Tibial nerve (tissue), 4 donors: ENCODE data around the gene RNU5B-1. TPM values are rescaled to one million over a fixed set of nuclear protein-coding genes. Genes with fewer than 3 reads are reported as not detected.

Source experiments
- DNase-seq, 2 donors: peaks; one replicate each; pipeline ENCODE4 v3.0.0-alpha.2; 2019; ENCODE audit warnings: low spot score in 2 of 2
- H3K27ac ChIP-seq, 4 donors: fragments of 200-600 bp; sonication (generic) in 3 of 4; one replicate each; pipeline ENCODE4 v1.5.1; 2017 to 2019; ENCODE audit warnings: mild to moderate bottlenecking in 1 of 4
- H3K27me3 ChIP-seq, 2 donors: fragments of 200-600 bp; sonication (generic) in 1 of 2; one replicate each; pipeline versions ENCODE4 v1.5.1 to v1.6.0; 2017 to 2019
- H3K36me3 ChIP-seq, 3 donors: fragments of 200-600 bp; sonication (generic); one replicate each; pipeline ENCODE4 v1.5.1; 2018 to 2019
- H3K4me1 ChIP-seq, 4 donors: fragments of 200-600 bp; sonication (generic) in 3 of 4; one replicate each; pipeline ENCODE4 v1.5.1; 2017 to 2019
- H3K4me3 ChIP-seq, 4 donors: fragments of 200-600 bp; sonication (generic) in 3 of 4; one replicate each; pipeline ENCODE4 v1.5.1; 2017 to 2019; ENCODE audit warnings: mild to moderate bottlenecking in 1 of 4, moderate library complexity in 1 of 4
- H3K9me3 ChIP-seq, 4 donors: fragments of 200-600 bp; sonication (generic) in 3 of 4; one replicate each; pipeline ENCODE4 v1.5.1; 2017 to 2019
- EP300 ChIP-seq, 2 donors: sonication (generic); formaldehyde crosslinking; IDR thresholded peaks; one replicate each; pipeline ENCODE4 v1.6.1; 2017; ENCODE audit warnings: antibody characterized with exemption in 2 of 2, mild to moderate bottlenecking in 1 of 2
- POLR2A ChIP-seq, 2 donors: fragments of 450-650 bp; IDR thresholded peaks; one replicate each; pipeline ENCODE4 v1.6.1; 2017; ENCODE audit warnings: antibody characterized with exemption in 2 of 2, mild to moderate bottlenecking in 2 of 2, moderate library complexity in 2 of 2
- WGBS, 2 donors: methylation state at CpG; one replicate each; pipeline ENCODE4 v1.1.5; 2018; 5-methylcytosine and 5-hydroxymethylcytosine counted together
- total RNA-seq, 4 donors: library from RNA; depleted of rRNA; stranded (reverse); fragments of >200 nt; gene quantifications; one replicate each; pipeline ENCODE4 v1.1.0, GENCODE V29; 2016
- TF ChIP-seq, protein P1 (sequence below), 5 experiments: fragments of 200-600 bp in 3 of 5; fragments of 450-650 bp in 2 of 5; sonication (generic) in 3 of 5; IDR thresholded peaks; one replicate each; pipeline ENCODE4 v1.5.1; 2016 to 2019; ENCODE audit warnings: antibody characterized with exemption in 5 of 5, mild to moderate bottlenecking in 3 of 5, moderate library complexity in 2 of 5

Gene RNU5B-1
- total RNA-seq, 4 donors from 2014 or later = not detected

GRCh38 chr15:65334586-65335231 lies 30.2 kb downstream of the RNU5B-1 start:
- no peak overlapping the region for H3K27ac ChIP-seq
- DNase-seq = no peak
- WGBS, 2 donors = 55 to 73% methylated on average over 5 to 20 of the region's 20 CpGs
- no peaks in the 10 kb centered on the region for H3K27me3 ChIP-seq
- no peaks in the 10 kb centered on the region for H3K36me3 ChIP-seq
- no peaks in the 10 kb centered on the region for H3K4me1 ChIP-seq
- H3K4me3 ChIP-seq = no peak overlapping the region
- H3K9me3 ChIP-seq = no peaks in the 10 kb centered on the region
- TF ChIP-seq POLR2A (IDR thresholded peaks at IDR 0.05) = no peak
- TF ChIP-seq EP300 (IDR thresholded peaks at IDR 0.05) = no peak
- TF ChIP-seq, protein P1, sequence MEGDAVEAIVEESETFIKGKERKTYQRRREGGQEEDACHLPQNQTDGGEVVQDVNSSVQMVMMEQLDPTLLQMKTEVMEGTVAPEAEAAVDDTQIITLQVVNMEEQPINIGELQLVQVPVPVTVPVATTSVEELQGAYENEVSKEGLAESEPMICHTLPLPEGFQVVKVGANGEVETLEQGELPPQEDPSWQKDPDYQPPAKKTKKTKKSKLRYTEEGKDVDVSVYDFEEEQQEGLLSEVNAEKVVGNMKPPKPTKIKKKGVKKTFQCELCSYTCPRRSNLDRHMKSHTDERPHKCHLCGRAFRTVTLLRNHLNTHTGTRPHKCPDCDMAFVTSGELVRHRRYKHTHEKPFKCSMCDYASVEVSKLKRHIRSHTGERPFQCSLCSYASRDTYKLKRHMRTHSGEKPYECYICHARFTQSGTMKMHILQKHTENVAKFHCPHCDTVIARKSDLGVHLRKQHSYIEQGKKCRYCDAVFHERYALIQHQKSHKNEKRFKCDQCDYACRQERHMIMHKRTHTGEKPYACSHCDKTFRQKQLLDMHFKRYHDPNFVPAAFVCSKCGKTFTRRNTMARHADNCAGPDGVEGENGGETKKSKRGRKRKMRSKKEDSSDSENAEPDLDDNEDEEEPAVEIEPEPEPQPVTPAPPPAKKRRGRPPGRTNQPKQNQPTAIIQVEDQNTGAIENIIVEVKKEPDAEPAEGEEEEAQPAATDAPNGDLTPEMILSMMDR (IDR thresholded peaks at IDR 0.05) = no peak

- H3K27me3 ChIP-seq = no peaks in the 10 kb centered on the region
- DNase-seq = no peak
- no peak for TF ChIP-seq EP300 (IDR thresholded peaks at IDR 0.05)
- TF ChIP-seq, protein P1 (IDR thresholded peaks at IDR 0.05) = no peak
- TF ChIP-seq POLR2A (IDR thresholded peaks at IDR 0.05) = no peak
Observed at GRCh38 chr15:65335278-65336055, 31.0 kb downstream of the RNU5B-1 start.

GRCh38 chr15:65336493-65337435 lies 32.3 kb downstream of the RNU5B-1 start:
- no peak overlapping the region for H3K4me3 ChIP-seq

More at GRCh38 chr15:65335278-65336055, 31.0 kb downstream of the RNU5B-1 start:
- no peak overlapping the region for H3K27ac ChIP-seq
- no peak overlapping the region for H3K4me3 ChIP-seq
- H3K9me3 ChIP-seq = no peaks in the 10 kb centered on the region
- WGBS, 2 donors = 80 to 93% methylated on average over 19 of the region's 19 CpGs
- no peaks in the 10 kb centered on the region for H3K4me1 ChIP-seq
- H3K36me3 ChIP-seq = no peaks in the 10 kb centered on the region

DNA sequence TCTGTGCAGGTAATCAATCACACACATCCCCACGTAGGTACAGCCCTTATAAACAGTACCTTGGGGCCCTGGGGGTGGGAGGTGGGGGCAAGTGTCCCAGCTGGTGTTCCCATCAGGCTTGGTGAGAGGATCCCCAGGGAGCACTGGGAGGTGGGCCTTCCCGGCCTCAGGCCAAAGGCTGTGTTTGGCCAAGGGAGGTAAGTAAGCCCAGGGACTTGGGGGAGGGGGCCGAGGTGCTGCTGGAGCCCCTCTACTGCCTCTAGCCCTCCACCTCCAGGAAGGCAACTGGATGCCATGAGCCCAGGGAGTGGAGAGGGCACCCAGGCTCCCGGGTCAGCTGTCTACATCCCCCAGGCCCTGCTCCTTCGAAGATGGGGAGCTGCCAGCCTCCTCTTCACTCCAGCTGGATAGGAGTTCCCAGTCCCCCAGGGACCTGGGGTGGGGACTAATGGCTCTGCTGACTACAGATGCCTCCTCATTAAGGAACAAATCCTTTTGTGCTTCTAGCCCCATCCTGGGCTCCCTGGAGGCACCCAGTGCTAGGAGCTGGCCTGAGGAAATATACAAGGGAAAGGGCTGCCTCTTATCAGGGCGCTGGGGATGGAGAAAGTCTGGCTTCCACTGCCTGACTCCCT lies 33.1 kb downstream of the RNU5B-1 start:
- H3K27me3 ChIP-seq = no peaks in the 10 kb centered on the region
- no peaks in the 10 kb centered on the region for H3K9me3 ChIP-seq
- H3K4me1 ChIP-seq = no peaks in the 10 kb centered on the region
- H3K27ac ChIP-seq = no peak overlapping the region
- 62 to 69% methylated on average over 5 of the region's 6 CpGs for WGBS, 2 donors
- no peaks in the 10 kb centered on the region for H3K36me3 ChIP-seq
- DNase-seq = no peak
- H3K4me3 ChIP-seq = no peak overlapping the region
- TF ChIP-seq POLR2A (IDR thresholded peaks at IDR 0.05) = no peak
- TF ChIP-seq EP300 (IDR thresholded peaks at IDR 0.05) = no peak
- TF ChIP-seq, protein P1 (IDR thresholded peaks at IDR 0.05) = no peak

More at GRCh38 chr15:65336493-65337435, 32.3 kb downstream of the RNU5B-1 start:
- TF ChIP-seq, protein P1 (IDR thresholded peaks at IDR 0.05) = no peak
- TF ChIP-seq POLR2A (IDR thresholded peaks at IDR 0.05) = no peak
- no peak for TF ChIP-seq EP300 (IDR thresholded peaks at IDR 0.05)
- no peak overlapping the region for H3K27ac ChIP-seq
- 48 to 51% methylated on average over 19 to 20 of the region's 21 CpGs for WGBS, 2 donors
- no peaks in the 10 kb centered on the region for H3K27me3 ChIP-seq
- no peak for DNase-seq
- H3K9me3 ChIP-seq = no peaks in the 10 kb centered on the region
- no peaks in the 10 kb centered on the region for H3K4me1 ChIP-seq
- no peaks in the 10 kb centered on the region for H3K36me3 ChIP-seq
